K562 (cell line): Measurements from ENCODE around the gene QKI. TPM values are rescaled to one million over a fixed set of nuclear protein-coding genes. Genes with fewer than 3 reads are reported as not detected.

Experiments used
- ATAC-seq: fragments of 200-7000 bp; cut with Tn5 transposase; 3 replicates; pipeline ENCODE4 v1.9.1; 2020; ENCODE audit warnings: moderate library complexity
- BruUV-seq: library from RNA; stranded (reverse); fragments of 400-500 nt; replicated peaks from 2 replicates; lab custom pipeline; 2021; lab: Mats Ljungman, UMichigan
- CTCF ChIA-PET: fragments of 300-600 bp; formaldehyde crosslinking; extraction: SDS; loops from one replicate; lab custom pipeline; 2021; ENCODE audit warnings: low intra/inter-chr PET ratio; lab: Yijun Ruan, JAX
- POLR2A ChIA-PET: fragments of 300-600, 350-650 bp; sonication (Branson Sonifier 250); formaldehyde crosslinking; extraction: SDS; loops from one replicate; lab custom pipeline; 2021; ENCODE audit warnings: antibody characterized with exemption, inconsistent platforms; lab: Yijun Ruan, JAX
- DNase-seq, 4 experiments: peaks; one replicate each; pipeline versions ENCODE4 v3.0.0 to v3.0.0-alpha.2; 2011 to 2018; ENCODE audit warnings: low spot score in 3 of 4, mixed read lengths in 3 of 4; ENCODE audit errors: extremely low read depth in 1 of 4
- FAIRE-seq: peaks from 2 replicates; lab custom pipeline; 2011; peaks lifted over from hg19 to GRCh38; lab: Jason Lieb, UNC
- H2AFZ ChIP-seq: 2 replicates; pipeline ENCODE4 v1.6.0; 2011; ENCODE audit warnings: low read depth, low read length, control low read depth, inconsistent platforms
- H3K27ac ChIP-seq: fragments of 200-600 bp; 3 replicates; pipeline ENCODE4 v1.8.0; 2011; ENCODE audit warnings: low read depth, mild to moderate bottlenecking, control low read depth, inconsistent platforms, low read length, moderate library complexity, mixed read lengths; ENCODE audit errors: extremely low read depth
- H3K27me3 ChIP-seq, 2 experiments: fragments of 300-600 bp in 1 of 2; 2 replicates in 1 of 2; 3 replicates in 1 of 2; pipeline versions ENCODE4 v1.6.0 to v1.8.0; 2011; ENCODE audit warnings: inconsistent platforms in 2 of 2, low read length in 2 of 2, mild to moderate bottlenecking in 1 of 2, mixed read lengths in 1 of 2, moderate library complexity in 1 of 2; ENCODE audit not compliant: control insufficient read depth in 2 of 2, insufficient read depth in 2 of 2
- H3K36me3 ChIP-seq: fragments of 300-600 bp; 3 replicates; pipeline ENCODE4 v1.8.0; 2011; ENCODE audit warnings: mild to moderate bottlenecking, low read length, inconsistent platforms; ENCODE audit not compliant: control insufficient read depth, insufficient read depth
- H3K4me1 ChIP-seq, 2 experiments: fragments of 200-600 bp in 1 of 2; replicated peaks in 1 of 2; 2 replicates in 1 of 2; 3 replicates in 1 of 2; pipeline versions ENCODE4 v1.5.1 to v1.8.0; 2011; ENCODE audit warnings: inconsistent platforms in 2 of 2, low read length in 2 of 2, mild to moderate bottlenecking in 1 of 2, mixed read lengths in 1 of 2, moderate library complexity in 1 of 2; ENCODE audit not compliant: control insufficient read depth in 2 of 2, insufficient read depth in 2 of 2
- H3K4me2 ChIP-seq: 2 replicates; pipeline ENCODE4 v1.6.1; 2011; ENCODE audit warnings: low read length, control low read depth, inconsistent platforms, mixed read lengths; ENCODE audit not compliant: insufficient read depth
- H3K4me3 ChIP-seq: fragments of 200-600 bp; sonication (generic), shearing (Covaris generic); 2 replicates; pipeline ENCODE4 v1.5.1; 2016; ENCODE audit warnings: control low read depth, inconsistent platforms
- H3K79me2 ChIP-seq: fragments of 200-600 bp; 3 replicates; pipeline ENCODE4 v1.8.0; 2011; ENCODE audit warnings: low read length, inconsistent platforms; ENCODE audit not compliant: control insufficient read depth, insufficient read depth
- H3K9ac ChIP-seq, 2 experiments: 2 replicates each; pipeline versions ENCODE4 v1.6.0 to v1.6.1; 2011; ENCODE audit warnings: low read depth in 2 of 2, low read length in 2 of 2, control low read depth in 1 of 2, inconsistent platforms in 1 of 2, mild to moderate bottlenecking in 1 of 2, mixed read lengths in 1 of 2; ENCODE audit not compliant: insufficient read depth in 1 of 2
- H3K9me1 ChIP-seq: one replicate; pipeline ENCODE4 v1.6.0; 2011; ENCODE audit warnings: inconsistent platforms, mild to moderate bottlenecking, low read length, moderate library complexity; ENCODE audit not compliant: control insufficient read depth, insufficient read depth
- H3K9me3 ChIP-seq: replicated peaks from 2 replicates; pipeline ENCODE4 v1.5.1; 2011; ENCODE audit warnings: low read depth, low read length, inconsistent platforms; ENCODE audit not compliant: control insufficient read depth, insufficient read depth
- H4K20me1 ChIP-seq: replicated peaks from 2 replicates; pipeline ENCODE4 v1.6.1; 2011; ENCODE audit warnings: low read length, inconsistent platforms, mixed read lengths; ENCODE audit not compliant: control insufficient read depth, insufficient read depth
- CEBPB ChIP-seq: fragments of 450-650 bp; IDR thresholded peaks from 2 replicates; pipeline ENCODE4 v1.6.1; 2016; ENCODE audit warnings: missing genetic modification characterization, missing compliant biosample characterization
- WGBS: fragments of 100-300 bp; shearing (Covaris generic); methylation state at CpG from one replicate; pipeline ENCODE4 v1.1.6; 2016; ENCODE audit warnings: low coverage, mixed read lengths; ENCODE audit not compliant: insufficient coverage; ENCODE audit errors: missing lambda C conversion rate; 5-methylcytosine and 5-hydroxymethylcytosine counted together
- in situ Hi-C: fragments of 300-500 bp; cut with MboI; formaldehyde crosslinking; loops from 4 replicates; pipeline ENCODE4 v1.15.0; 2018; ENCODE audit warnings: inconsistent platforms, mixed read lengths
- intact Hi-C: fragments of 100-400 bp; cut with micrococcal nuclease; formaldehyde crosslinking; loops from 2 replicates; pipeline ENCODE4 v1.14.2; 2022
- polyA plus RNA-seq, 8 experiments: library from polyadenylated mRNA; depleted of rRNA in 4 of 8; stranded (reverse) in 5 of 8; unstranded in 3 of 8; fragments of >200 nt; fragmentation: Nextera tagmentation in 2 of 8; fragmentation: Illumina TruSeq in 1 of 8; extraction: Ambion mirVana in 2 of 8; extraction: Trizol in 1 of 8; gene quantifications; 2 replicates each; pipeline versions ENCODE4 v1.2.1 to v1.2.3, GENCODE V29; 2011 to 2014; ENCODE audit warnings: inconsistent platforms in 1 of 8, missing spikeins in 1 of 8
- total RNA-seq, 7 experiments: library from RNA; depleted of rRNA in 6 of 7; stranded (reverse); fragments of >200 nt in 6 of 7; fragmentation: Illumina TruSeq in 2 of 7; extraction: Trizol in 2 of 7; gene quantifications; 2 replicates each; pipeline versions ENCODE4 v1.2.1 to v1.2.3, GENCODE V29; 2011 to 2021; ENCODE audit warnings: low replicate concordance in 1 of 7
- TF ChIP-seq, protein P1 (sequence below): fragments of 450-650 bp; IDR thresholded peaks from 2 replicates; pipeline ENCODE4 v1.6.1; 2018; ENCODE audit not compliant: partially characterized antibody

QKI gene
- total and polyA plus RNA-seq, 9 of the 15 experiments (the other 6 are each of a cell fraction or from before 2014, with no cell fraction given) = 20.4 to 215 (median 123) TPM

DNA sequence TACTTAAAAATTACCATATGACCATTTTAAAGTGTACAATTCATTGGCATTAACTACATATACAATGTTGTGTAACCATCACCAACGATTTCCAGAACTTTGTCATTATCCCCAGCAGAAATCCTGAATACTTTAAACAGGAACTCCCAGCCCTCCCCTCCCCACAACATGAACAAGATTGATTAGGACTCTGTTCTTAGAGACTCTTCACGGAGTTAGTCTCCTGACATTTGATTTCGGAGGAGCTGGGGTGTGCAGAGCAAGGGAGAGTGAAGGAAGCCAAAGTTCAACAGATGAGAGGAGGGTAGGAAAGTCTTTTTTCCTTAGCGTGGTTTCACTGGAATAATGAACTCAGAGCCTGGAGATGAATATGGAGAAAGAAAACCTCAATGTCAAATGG lies 17.2 kb upstream of the QKI start:
- Histone ChIP-seq H3K9ac (no peak overlapping the region), H3K36me3 (no peaks in the 10 kb centered on the region), H2AFZ (no peak overlapping the region), H3K27ac (no peak overlapping the region), H3K4me3 (no peak overlapping the region), H3K79me2 (no peaks in the 10 kb centered on the region), H3K4me2 (no peak overlapping the region), H3K9me1 (no peaks in the 10 kb centered on the region), H3K4me1 (peaks cover 0 to 3% of the 10 kb centered on the region in 2 experiments; a peak in 2 of 5 replicates), H3K9me3 (no peaks in the 10 kb centered on the region), H3K27me3 (peaks cover 9 to 25% of the 10 kb centered on the region in 2 experiments), H4K20me1 (no peaks in the 10 kb centered on the region)
- FAIRE-seq (no peak), ATAC-seq (no peak), DNase-seq (no peak)
- POLR2A ChIA-PET = no interaction called here
- intact Hi-C loops = no loop called here
- BruUV-seq = no TSS peak
- CTCF ChIA-PET = no interaction called here
- 0 out of 2 replicates have a peak, but pooled peaks have one; percentile 26 for TF ChIP-seq CEBPB (tag)
- TF ChIP-seq, protein P1, sequence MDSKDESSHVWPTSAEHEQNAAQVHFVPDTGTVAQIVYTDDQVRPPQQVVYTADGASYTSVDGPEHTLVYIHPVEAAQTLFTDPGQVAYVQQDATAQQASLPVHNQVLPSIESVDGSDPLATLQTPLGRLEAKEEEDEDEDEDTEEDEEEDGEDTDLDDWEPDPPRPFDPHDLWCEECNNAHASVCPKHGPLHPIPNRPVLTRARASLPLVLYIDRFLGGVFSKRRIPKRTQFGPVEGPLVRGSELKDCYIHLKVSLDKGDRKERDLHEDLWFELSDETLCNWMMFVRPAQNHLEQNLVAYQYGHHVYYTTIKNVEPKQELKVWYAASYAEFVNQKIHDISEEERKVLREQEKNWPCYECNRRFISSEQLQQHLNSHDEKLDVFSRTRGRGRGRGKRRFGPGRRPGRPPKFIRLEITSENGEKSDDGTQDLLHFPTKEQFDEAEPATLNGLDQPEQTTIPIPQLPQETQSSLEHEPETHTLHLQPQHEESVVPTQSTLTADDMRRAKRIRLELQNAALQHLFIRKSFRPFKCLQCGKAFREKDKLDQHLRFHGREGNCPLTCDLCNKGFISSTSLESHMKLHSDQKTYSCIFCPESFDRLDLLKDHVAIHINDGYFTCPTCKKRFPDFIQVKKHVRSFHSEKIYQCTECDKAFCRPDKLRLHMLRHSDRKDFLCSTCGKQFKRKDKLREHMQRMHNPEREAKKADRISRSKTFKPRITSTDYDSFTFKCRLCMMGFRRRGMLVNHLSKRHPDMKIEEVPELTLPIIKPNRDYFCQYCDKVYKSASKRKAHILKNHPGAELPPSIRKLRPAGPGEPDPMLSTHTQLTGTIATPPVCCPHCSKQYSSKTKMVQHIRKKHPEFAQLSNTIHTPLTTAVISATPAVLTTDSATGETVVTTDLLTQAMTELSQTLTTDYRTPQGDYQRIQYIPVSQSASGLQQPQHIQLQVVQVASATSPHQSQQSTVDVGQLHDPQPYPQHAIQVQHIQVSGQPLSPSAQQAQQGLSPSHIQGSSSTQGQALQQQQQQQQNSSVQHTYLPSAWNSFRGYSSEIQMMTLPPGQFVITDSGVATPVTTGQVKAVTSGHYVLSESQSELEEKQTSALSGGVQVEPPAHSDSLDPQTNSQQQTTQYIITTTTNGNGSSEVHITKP = no peak
- in situ Hi-C loops = no loop called here
- WGBS = 5% methylated on average over 4 of the region's 4 CpGs
